NCI-H345 treated with DMSO at 0.1 percent for 48 hours (cell line): ENCODE measurements around the gene ATP6V0C.
"Not testable (repeated sequence)": the region's sequence is repeated elsewhere in the genome, so short reads cannot be mapped to it uniquely, and the experiment has no call there.

ENCODE experiments used
- DNase-seq: peaks from one replicate; lab custom pipeline; 2025; ENCODE audit not compliant: unreplicated experiment; lab: John Stamatoyannopoulos, UW

Gene ATP6V0C

DNA sequence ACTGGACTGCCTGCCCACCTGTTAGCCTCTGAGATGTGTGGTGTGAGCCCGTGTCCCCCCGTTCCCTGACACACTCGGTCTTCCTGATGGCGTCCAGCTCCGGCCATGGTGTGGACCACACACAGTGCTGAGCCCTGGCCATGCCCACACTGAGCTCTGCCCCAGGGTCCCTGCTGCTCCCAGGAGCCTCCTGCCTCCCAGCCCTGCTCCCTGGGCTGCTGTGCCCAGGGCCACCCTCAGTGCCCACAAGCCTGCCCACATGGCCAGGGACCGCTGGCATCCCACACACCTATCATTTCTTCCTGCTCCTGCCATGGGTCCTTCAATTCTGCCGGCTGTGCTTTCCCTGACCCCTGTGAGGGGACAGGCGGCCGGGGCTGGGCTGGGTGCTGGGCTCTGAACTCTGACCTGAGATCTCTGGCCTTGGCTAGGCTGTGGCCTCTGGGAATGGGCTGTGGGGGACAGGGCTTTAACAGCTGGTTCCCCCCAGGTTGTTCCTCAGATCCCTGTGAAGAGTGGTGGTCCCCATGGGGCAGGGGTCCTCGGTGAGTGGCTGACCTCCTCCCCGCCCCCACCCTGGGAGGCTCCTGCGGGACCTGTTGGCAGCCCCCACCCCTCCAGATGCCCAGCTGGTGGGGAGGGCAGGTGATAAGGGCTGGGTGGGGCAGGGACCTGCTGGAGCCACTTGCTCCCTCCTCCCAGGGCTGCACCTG is 13.5 kb downstream of the ATP6V0C start:
- DNase-seq = no peak

DNA sequence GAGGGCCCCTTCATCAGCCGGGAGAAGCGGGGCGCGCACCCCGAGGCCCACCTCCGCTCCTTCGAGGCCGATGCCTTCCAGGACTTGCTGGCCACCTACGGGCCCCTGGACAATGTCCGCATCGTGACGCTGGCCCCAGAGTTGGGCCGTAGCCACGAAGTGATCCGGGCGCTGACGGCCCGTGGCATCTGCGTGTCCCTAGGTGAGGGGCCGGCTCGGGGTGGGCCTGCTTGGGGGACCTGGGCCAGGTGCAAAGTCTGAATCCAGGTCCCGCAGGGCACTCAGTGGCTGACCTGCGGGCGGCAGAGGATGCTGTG is 14.0 kb downstream of the ATP6V0C start:
- no peak for DNase-seq

DNA sequence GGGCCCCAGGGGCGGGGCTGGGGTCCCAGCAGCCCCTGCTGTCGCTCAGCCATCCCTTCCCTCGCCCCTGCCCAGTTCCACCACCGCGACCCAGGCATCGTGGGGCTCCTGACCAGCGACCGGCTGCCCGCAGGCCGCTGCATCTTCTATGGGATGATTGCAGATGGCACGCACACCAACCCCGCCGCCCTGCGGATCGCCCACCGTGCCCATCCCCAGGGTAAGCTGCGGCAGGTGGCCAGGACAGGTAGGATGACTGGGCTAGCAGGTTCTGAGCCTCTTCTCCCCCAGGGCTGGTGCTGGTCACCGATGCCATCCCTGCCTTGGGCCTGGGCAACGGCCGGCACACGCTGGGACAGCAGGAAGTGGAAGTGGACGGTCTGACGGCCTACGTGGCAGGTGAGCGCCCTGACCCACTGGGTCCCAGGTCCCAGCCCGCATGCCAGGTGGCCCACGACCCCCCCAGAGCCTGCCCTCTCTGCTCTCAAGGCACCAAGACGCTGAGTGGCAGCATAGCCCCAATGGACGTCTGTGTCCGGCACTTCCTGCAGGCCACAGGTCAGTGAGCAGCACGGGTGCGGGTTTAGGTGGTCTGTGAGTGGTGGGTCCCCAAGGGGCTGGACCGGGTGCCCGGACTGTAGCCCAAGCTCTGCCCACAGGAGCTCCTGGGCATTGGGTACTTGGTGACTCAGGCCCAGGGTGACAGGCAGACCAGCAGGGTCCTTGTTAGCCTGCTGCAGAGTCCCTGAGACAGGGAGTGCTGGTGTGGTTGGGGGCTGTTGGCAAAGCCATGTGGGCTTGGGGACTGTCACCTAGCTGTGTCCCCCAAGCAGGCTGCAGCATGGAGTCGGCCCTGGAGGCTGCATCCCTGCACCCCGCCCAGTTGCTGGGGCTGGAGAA is 14.7 kb downstream of the ATP6V0C start:
- DNase-seq = no peak

GRCh38 chr16:2529061-2529931 is 15.5 kb downstream of the ATP6V0C start:
- no peak for DNase-seq

- DNase-seq = no peak
Observed at GRCh38 chr16:2529961-2530628, 16.3 kb downstream of the ATP6V0C start.

GRCh38 chr16:2530629-2531318 is 17.0 kb downstream of the ATP6V0C start:
- no peak for DNase-seq

- DNase-seq = no peak
Observed at GRCh38 chr16:2531371-2531695, 17.6 kb downstream of the ATP6V0C start, which contains the start of gene CEMP1. CEMP1 (minus strand) TSS chr16:2531408; CDS start chr16:2531073, 335 bp downstream.

DNA sequence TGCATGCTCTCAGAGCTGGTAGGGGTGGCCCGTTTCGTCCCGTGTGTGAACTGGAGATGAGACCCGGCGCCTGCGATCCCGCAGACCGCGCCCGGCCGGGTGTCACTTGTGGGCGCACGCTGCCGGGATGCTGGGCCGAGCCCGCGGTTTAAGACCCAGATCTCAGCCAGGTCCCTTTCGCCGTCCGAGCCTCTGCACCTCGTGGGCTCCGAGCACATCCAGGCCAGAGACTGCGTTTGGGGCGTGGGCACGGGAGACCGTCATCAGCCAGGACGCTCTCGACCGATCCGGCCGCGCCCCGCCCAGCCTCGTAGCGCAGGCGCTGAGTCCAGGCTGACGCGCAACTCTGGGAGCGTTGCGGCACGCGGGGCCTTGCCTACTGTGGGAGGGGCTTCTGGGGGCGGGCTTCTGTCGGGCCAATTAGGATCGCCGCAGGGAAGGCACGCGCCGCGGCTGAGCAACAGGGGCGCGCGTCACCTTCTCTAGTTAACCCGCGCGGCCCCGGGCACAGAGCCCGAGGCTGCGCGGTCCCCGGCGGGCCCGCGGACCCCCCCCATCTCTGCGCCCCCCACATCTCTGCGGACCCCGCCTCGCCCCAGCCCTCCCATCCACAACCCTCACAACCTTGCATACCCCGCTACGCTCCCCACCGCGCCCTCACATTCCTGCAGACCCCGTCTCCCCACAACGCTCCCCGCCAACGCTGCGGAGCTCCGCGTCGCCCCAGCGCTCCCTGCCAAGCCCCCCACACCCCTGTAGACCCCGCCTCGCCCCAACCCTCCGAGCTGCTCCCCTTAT is 18.1 kb downstream of the ATP6V0C start:
- peak; percentile 91 for DNase-seq

DNA sequence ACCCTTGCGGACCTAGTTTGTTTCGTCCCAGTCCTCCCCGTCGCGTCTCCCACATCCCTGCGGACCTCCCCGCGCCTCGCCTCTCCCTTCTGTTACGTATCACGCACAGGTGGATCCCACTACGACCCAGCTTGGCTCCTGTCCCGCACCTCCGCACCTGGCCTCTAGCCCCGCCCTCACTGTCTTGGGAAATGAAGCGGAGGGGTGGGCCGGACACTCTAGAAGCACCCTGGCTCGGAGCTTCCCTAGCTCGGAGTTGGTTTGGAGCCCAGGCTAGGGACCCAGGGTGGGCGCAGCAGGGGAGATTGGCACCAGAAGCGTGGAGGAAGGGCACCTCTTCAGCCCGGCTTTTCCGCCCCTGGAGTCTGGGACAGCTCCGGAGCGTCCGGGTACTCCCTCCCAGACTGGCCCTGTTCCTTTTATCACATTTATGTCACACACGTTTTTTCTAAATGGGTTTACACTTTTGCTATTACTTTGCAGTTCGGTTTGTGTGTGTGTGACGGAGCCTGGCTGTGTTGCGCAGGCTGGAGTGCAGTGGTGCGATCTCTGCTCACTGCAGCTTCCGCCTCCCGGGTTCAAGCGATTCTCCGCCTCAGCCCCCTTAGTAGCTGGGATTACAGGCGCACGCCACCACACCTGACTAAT is 18.9 kb downstream of the ATP6V0C start:
- DNase-seq = peak; percentile 74

DNA sequence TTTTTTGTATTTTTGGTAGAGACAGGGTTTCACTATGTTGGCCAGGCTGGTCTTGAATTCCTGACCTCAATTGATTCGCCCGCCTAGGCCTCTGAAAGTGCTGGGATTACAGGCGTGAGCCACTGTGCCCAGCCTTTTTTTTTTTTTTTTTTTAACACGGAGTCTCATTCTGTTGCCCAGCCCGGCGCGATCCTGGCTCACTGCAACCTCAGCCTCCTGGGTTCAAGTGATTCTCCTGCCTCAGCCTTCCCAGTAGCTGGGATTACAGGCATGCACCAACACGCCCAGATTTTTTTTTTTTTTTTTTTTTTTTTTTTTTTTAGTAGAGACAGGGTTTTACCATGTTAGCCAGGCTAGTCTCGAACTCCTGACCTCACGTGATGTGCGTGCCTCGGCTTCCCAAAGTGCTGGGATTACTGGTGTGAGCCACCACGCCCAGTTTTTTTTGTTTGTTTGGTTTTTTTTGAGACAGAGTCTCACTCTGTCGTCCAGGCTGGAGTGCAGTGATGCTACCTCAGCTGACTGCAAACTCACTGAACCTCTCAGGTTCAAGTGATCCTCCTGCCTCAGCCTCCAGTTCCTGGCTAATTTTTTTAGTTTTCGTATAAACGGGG is 19.5 kb downstream of the ATP6V0C start:
- not testable (repeated sequence) for DNase-seq

GRCh38 chr16:2533912-2534311 is 20.2 kb downstream of the ATP6V0C start:
- no peak for DNase-seq

DNA sequence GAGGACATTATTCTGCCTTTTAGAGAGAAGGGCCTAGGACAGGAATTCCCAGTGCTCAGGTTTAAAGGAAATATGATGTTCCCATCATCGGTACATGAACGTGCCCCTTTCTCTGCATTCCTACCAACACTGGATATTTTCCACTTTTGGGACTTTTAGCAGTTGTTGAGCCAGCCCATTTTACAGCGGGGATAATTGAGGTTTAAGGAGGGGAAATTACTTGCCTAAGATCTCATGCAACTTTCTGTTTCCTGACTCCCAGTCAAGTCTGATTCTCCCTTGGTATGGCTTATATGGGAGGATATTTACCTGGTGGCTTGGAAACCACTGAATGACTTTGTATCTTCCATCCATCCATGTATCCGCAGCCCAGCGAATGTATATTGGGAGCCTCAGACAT is 20.6 kb downstream of the ATP6V0C start:
- not testable (repeated sequence) for DNase-seq

GRCh38 chr16:2535625-2536013 is 21.9 kb downstream of the ATP6V0C start:
- no peak for DNase-seq

- DNase-seq = peak; percentile 85
Observed at GRCh38 chr16:2537451-2538379, 24.0 kb downstream of the ATP6V0C start, which contains the start of gene PDPK1. PDPK1 (plus strand) TSS chr16:2538021; CDS start chr16:2538113, 92 bp downstream.

GRCh38 chr16:2539192-2539844 is 25.6 kb downstream of the ATP6V0C start:
- not testable (repeated sequence) for DNase-seq

GRCh38 chr16:2539845-2540458 is 26.2 kb downstream of the ATP6V0C start:
- DNase-seq = not testable (repeated sequence)
